Measurements from ENCODE around the gene MSL1.

Gene MSL1, protein sequence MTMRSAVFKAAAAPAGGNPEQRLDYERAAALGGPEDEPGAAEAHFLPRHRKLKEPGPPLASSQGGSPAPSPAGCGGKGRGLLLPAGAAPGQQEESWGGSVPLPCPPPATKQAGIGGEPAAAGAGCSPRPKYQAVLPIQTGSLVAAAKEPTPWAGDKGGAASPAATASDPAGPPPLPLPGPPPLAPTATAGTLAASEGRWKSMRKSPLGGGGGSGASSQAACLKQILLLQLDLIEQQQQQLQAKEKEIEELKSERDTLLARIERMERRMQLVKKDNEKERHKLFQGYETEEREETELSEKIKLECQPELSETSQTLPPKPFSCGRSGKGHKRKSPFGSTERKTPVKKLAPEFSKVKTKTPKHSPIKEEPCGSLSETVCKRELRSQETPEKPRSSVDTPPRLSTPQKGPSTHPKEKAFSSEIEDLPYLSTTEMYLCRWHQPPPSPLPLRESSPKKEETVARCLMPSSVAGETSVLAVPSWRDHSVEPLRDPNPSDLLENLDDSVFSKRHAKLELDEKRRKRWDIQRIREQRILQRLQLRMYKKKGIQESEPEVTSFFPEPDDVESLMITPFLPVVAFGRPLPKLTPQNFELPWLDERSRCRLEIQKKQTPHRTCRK

DNA sequence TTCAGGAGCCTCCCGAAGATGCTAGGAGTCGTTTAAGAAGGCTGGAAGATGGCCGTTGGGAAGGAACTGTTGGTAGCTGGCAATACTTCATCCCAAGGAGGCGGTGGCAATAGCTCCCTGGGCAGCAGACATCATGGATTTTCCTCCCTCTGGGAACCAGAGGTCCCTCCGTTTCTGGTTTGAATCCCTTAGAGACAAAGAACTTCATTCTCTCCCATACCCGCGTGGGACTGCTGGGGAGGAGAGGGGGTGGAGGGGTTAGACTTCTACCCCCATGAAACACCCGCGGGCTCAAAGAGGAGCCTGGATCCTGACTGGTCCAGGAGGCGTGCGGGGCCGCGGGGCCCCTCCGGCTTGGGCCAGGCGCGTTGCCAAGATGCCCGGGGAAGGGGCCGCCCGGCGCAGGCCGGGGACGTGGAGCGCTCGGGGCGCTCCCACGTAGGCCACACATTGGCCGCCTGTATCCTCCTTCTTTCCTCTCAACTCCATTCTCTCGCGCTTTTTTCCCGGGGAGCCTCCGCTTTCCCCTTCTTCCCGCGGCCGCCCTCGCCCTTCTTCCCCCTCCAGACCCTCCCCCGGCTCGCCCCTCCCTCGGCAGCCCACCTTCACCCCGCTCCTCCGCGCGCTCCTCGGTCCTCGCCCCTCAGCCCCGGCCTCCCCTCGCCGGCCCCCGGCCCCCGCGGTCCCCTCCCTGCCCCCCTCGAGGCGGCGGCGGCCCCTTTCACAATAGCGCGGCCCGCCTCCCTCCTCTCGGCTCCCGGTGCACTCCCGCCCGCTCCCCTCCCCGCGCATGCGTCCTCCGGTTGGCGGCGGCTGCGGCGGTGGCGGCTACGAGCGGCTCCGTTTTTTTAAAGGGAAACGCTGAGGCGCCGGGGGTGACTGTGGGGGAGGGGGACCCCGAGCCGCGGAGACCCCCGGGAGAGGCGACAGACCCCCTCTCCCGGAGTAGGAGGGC, at the start of gene MSL1:
TSS of gene MSL1 (plus strand) at position 791 of the 955 bp plus-strand sequence. CDS start 642 bp downstream, outside the sequence.
- H3K27ac Mint-ChIP-seq, result peak within 1 kb of the TSS; percentile 68
- peak within 1 kb of the TSS; percentile 87 for H3K4me3 Mint-ChIP-seq
- peaks cover 32% of the 10 kb centered on the region for H3K4me1 Mint-ChIP-seq (ENCODE audit: low read depth)
- no peaks in the 10 kb centered on the region for H3K9me3 Mint-ChIP-seq
- no peaks in the 10 kb centered on the region for H3K27me3 Mint-ChIP-seq
- peaks cover 25% of the 10 kb centered on the region for H3K36me3 Mint-ChIP-seq (ENCODE audit: low read depth)

- H3K36me3 Mint-ChIP-seq (ENCODE audit: low read depth), result no peaks in the 10 kb centered on the region
- no peak overlapping the region for H3K27ac Mint-ChIP-seq
- no peak overlapping the region for H3K4me3 Mint-ChIP-seq
- H3K27me3 Mint-ChIP-seq, result no peaks in the 10 kb centered on the region
- peaks cover 69% of the 10 kb centered on the region for H3K4me1 Mint-ChIP-seq (ENCODE audit: low read depth)
- no peaks in the 10 kb centered on the region for H3K9me3 Mint-ChIP-seq
Measured at GRCh38 chr17:40072040-40072734, 49.6 kb upstream of the MSL1 start.

DNA sequence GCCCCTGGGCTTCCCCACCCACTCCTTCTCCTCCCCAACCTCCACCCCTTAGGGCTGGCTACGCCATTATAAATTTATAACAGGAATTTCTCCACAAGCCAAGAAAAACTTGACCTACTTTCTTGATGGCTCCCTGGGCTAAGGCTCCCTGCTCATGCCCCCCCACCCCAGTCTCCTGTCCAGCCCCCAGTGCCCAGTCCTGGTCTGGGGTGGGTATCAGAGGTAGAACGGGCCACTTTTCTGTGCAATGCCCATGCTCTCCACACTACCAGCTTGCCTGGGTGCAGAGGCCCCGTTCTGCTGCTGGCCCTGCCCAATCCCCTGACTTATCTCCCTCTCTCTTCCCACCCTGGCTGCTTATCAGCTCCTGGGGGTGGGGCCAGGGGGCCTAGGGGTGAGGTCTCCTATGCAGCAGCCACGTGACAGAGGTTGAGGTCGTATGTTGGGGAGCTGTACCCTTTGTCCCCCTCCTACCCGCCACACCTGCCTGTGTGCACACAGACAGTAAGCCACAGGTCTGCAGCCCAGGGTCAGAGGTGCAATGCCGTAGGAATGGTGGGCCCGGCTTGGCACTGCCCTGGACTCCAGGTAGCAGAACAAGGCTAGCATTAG, 48.9 kb upstream of the MSL1 start:
- no peak overlapping the region for H3K4me3 Mint-ChIP-seq
- peaks cover 64% of the 10 kb centered on the region for H3K4me1 Mint-ChIP-seq (ENCODE audit: low read depth)
- no peak overlapping the region for H3K27ac Mint-ChIP-seq
- H3K9me3 Mint-ChIP-seq, result no peaks in the 10 kb centered on the region
- H3K36me3 Mint-ChIP-seq (ENCODE audit: low read depth), result peaks cover 2% of the 10 kb centered on the region
- H3K27me3 Mint-ChIP-seq, result no peaks in the 10 kb centered on the region

GRCh38 chr17:40073454-40074174, 48.2 kb upstream of the MSL1 start:
- H3K27me3 Mint-ChIP-seq, result no peaks in the 10 kb centered on the region
- H3K27ac Mint-ChIP-seq, result peak overlapping the region; percentile 46
- no peak overlapping the region for H3K4me3 Mint-ChIP-seq
- H3K36me3 Mint-ChIP-seq (ENCODE audit: low read depth), result peaks cover 4% of the 10 kb centered on the region
- H3K9me3 Mint-ChIP-seq, result no peaks in the 10 kb centered on the region
- H3K4me1 Mint-ChIP-seq (ENCODE audit: low read depth), result peaks cover 56% of the 10 kb centered on the region

DNA sequence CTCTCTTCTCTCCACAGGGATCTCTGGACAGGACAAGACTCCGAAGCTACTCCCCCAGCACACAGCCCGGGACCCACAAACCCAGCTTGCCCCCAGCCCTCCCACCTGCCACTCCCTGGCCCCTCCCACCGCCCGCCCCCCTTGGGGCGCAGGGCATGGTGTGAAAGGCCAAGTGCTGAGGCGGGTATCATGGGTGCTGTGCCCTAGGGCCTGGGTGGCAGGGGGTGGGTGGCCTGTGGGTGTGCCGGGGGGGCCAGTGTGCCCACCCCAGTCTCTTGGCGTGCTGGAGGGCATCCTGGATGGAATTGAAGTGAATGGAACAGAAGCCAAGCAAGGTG, 47.6 kb upstream of the MSL1 start:
- peak overlapping the region; percentile 46 for H3K27ac Mint-ChIP-seq
- no peaks in the 10 kb centered on the region for H3K9me3 Mint-ChIP-seq
- H3K4me3 Mint-ChIP-seq, result no peak overlapping the region
- H3K36me3 Mint-ChIP-seq (ENCODE audit: low read depth), result peaks cover 4% of the 10 kb centered on the region
- peaks cover 51% of the 10 kb centered on the region for H3K4me1 Mint-ChIP-seq (ENCODE audit: low read depth)
- no peaks in the 10 kb centered on the region for H3K27me3 Mint-ChIP-seq

GRCh38 chr17:40074871-40075200, 46.9 kb upstream of the MSL1 start:
- Mint-ChIP-seq H3K27me3 (no peaks in the 10 kb centered on the region), H3K4me1 (ENCODE audit: low read depth) (peaks cover 44% of the 10 kb centered on the region), H3K9me3 (no peaks in the 10 kb centered on the region), H3K36me3 (ENCODE audit: low read depth) (peaks cover 4% of the 10 kb centered on the region), H3K27ac (peak overlapping the region; percentile 52), H3K4me3 (no peak overlapping the region)

GRCh38 chr17:40075201-40075941, 46.4 kb upstream of the MSL1 start:
- no peak overlapping the region for H3K27ac Mint-ChIP-seq
- H3K27me3 Mint-ChIP-seq, result no peaks in the 10 kb centered on the region
- H3K9me3 Mint-ChIP-seq, result no peaks in the 10 kb centered on the region
- H3K4me3 Mint-ChIP-seq, result no peak overlapping the region
- peaks cover 4% of the 10 kb centered on the region for H3K36me3 Mint-ChIP-seq (ENCODE audit: low read depth)
- peaks cover 39% of the 10 kb centered on the region for H3K4me1 Mint-ChIP-seq (ENCODE audit: low read depth)

DNA sequence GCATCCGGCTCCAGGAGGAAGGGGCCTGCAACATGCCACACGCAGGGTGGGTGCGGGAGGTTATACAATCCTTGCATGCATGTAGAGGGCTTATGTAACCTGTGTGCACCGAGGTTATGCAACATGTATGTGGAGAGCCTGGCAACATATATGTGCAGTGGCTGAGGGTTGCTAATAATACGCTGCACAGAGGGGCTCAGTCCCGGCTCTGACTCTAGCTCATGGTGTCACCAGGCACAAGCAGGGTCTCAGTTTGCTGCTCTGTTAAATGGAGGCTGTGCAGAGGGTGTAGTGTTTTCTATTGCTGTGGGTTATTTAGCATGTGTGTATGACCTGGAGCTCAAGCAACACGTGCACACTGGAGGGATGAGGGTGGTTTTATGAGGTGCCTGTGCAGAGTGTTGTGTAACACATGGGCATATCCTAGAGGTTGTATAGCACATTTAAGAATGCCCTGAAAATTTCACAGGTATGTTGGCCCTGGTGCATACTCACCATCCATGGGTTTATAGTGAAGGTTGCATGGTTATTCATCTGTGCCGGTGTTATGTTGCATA, 45.8 kb upstream of the MSL1 start:
- peaks cover 4% of the 10 kb centered on the region for H3K36me3 Mint-ChIP-seq (ENCODE audit: low read depth)
- no peaks in the 10 kb centered on the region for H3K9me3 Mint-ChIP-seq
- H3K4me1 Mint-ChIP-seq (ENCODE audit: low read depth), result peaks cover 32% of the 10 kb centered on the region
- H3K27me3 Mint-ChIP-seq, result no peaks in the 10 kb centered on the region
- no peak overlapping the region for H3K4me3 Mint-ChIP-seq
- no peak overlapping the region for H3K27ac Mint-ChIP-seq

DNA sequence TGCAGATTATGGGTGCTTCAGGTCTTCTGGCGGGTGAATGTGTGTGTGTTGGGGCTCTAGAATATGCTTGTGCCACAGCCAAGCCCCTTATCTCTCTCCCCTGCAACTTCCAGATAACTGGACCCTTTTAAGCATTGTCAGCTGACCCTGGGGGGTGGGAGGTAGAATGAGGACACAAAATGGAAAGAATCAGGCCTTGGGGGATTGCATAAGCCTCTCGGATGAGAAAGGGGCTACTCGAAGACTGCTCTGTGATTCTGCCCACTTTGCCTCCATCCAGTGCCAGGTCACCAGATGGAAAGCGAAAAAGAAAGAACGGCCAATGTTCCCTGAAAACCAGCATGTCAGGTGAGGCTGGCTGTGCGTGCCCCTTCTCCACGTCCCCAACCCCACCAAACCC, 45.2 kb upstream of the MSL1 start:
- H3K4me1 Mint-ChIP-seq (ENCODE audit: low read depth), result peaks cover 26% of the 10 kb centered on the region
- no peak overlapping the region for H3K27ac Mint-ChIP-seq
- no peak overlapping the region for H3K4me3 Mint-ChIP-seq
- H3K27me3 Mint-ChIP-seq, result no peaks in the 10 kb centered on the region
- peaks cover 4% of the 10 kb centered on the region for H3K36me3 Mint-ChIP-seq (ENCODE audit: low read depth)
- H3K9me3 Mint-ChIP-seq, result no peaks in the 10 kb centered on the region

DNA sequence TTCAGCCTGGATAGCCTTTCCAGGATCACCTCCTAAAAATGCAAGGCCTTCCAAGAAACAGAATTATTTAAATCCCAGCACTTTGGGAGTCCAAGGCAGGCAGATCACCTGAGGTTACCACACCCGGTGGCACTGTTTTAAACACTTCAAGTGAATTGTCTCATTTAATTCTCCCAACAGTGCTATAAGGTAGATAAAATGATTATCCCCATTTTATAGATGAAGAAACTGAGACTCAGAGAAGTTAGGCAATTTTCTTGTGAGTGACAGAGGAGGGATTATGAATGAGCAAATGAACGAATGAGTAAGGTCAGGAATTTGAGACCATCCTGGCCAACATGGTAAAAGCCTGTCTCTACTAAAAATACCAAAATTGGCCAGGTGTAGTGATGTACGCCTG, 42.2 kb upstream of the MSL1 start:
- peaks cover 18% of the 10 kb centered on the region for H3K4me1 Mint-ChIP-seq (ENCODE audit: low read depth)
- H3K9me3 Mint-ChIP-seq, result no peaks in the 10 kb centered on the region
- no peak overlapping the region for H3K4me3 Mint-ChIP-seq
- peaks cover 8% of the 10 kb centered on the region for H3K36me3 Mint-ChIP-seq (ENCODE audit: low read depth)
- H3K27ac Mint-ChIP-seq, result no peak overlapping the region
- no peaks in the 10 kb centered on the region for H3K27me3 Mint-ChIP-seq

DNA sequence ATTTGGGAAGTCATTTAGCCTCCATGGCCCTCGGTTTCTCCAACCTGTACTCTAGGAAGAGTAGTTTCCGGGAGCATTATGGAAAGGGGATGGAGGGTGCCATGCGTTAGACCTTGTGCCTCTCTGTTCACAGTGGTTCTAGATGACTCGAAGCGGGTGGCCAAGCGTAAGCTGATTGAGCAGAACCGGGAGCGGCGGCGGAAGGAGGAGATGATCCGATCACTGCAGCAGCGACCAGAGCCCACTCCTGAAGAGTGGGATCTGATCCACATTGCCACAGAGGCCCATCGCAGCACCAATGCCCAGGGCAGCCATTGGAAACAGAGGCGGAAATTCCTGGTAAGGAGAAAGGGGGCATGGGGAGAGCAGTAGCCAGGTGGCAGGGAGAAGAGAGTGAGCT, 37.3 kb upstream of the MSL1 start:
- Mint-ChIP-seq H3K4me1 (ENCODE audit: low read depth) (peaks cover 3% of the 10 kb centered on the region), H3K27ac (no peak overlapping the region), H3K27me3 (no peaks in the 10 kb centered on the region), H3K36me3 (ENCODE audit: low read depth) (peaks cover 16% of the 10 kb centered on the region), H3K4me3 (no peak overlapping the region), H3K9me3 (no peaks in the 10 kb centered on the region)

DNA sequence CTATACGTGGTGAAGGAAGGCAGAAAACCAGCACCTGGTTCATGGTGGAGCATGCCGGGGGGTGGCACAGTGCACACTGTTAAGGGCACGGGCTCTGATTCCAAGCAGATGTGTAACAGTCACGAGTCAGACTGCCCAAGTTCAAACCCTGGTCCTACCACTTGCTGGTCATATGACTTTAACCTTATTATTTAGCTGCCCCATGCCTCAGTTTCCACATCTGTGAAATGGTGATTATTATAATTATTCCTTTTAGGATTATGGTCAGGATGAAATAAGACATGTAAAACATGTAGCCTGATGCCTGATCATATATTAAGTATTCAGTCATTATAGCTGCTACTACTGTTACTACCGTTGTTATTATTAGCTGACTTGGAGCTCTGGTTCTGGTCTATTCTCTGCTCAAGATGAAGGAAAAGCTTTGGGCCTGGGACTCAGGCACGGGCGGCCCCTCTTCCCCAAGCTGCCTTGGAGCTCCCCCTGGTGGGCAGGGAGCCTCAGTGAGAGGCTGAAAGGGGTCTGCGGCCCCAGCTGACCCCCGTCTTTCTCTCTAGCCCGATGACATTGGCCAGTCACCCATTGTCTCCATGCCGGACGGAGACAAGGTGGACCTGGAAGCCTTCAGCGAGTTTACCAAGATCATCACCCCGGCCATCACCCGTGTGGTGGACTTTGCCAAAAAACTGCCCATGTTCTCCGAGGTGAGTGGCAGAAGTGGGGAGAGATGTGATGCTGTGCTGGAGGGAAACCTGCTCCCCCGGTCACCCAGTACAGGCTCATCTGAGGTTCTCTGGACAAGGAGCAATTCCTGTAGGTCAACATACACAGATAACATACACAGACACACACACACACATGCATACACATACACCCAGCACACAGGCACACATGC, 35.4 kb upstream of the MSL1 start:
- Mint-ChIP-seq H3K27me3 (no peaks in the 10 kb centered on the region), H3K4me3 (no peak overlapping the region), H3K27ac (no peak overlapping the region)

More for the DNA sequence above, 35.4 kb upstream of the MSL1 start:
- H3K4me1 Mint-ChIP-seq (ENCODE audit: low read depth), result peaks cover 3% of the 10 kb centered on the region
- H3K36me3 Mint-ChIP-seq (ENCODE audit: low read depth), result peaks cover 16% of the 10 kb centered on the region
- no peaks in the 10 kb centered on the region for H3K9me3 Mint-ChIP-seq
